NCI-H446 treated with DMSO at 0.1 percent for 48 hours (cell line): Measurements from ENCODE around the gene RMI2.
"Not testable (repeated sequence)": the region's sequence is repeated elsewhere in the genome, so short reads cannot be mapped to it uniquely, and the experiment has no call there.

Experiments used
- DNase-seq: peaks from one replicate; lab custom pipeline; 2025; lab: John Stamatoyannopoulos, UW

The RMI2 gene

GRCh38 chr16:11354733-11355574, 9.7 kb downstream of the RMI2 start:
- no peak for DNase-seq

GRCh38 chr16:11355862-11356261, 10.6 kb downstream of the RMI2 start:
- DNase-seq: no peak

GRCh38 chr16:11356573-11357331, 11.5 kb downstream of the RMI2 start:
- DNase-seq: no peak

- DNase-seq: no peak
Observed at GRCh38 chr16:11358531-11358930, 13.3 kb downstream of the RMI2 start.

- DNase-seq: no peak
Observed at GRCh38 chr16:11359370-11359769, 14.1 kb downstream of the RMI2 start.

GRCh38 chr16:11360641-11361373, 15.5 kb downstream of the RMI2 start:
- DNase-seq: no peak

- DNase-seq: no peak
Observed at GRCh38 chr16:11361701-11362451, 16.6 kb downstream of the RMI2 start.

- no peak for DNase-seq
Observed at GRCh38 chr16:11363927-11364258, 18.6 kb downstream of the RMI2 start.

GRCh38 chr16:11367483-11367906, 22.2 kb downstream of the RMI2 start:
- no peak for DNase-seq

- no peak for DNase-seq
Observed at GRCh38 chr16:11370084-11370931, 25.0 kb downstream of the RMI2 start.

GRCh38 chr16:11370932-11371279, 25.6 kb downstream of the RMI2 start:
- DNase-seq: not testable (repeated sequence)

GRCh38 chr16:11372073-11372828, 27.0 kb downstream of the RMI2 start:
- DNase-seq: no peak

GRCh38 chr16:11372829-11373306, 27.6 kb downstream of the RMI2 start:
- DNase-seq: no peak

GRCh38 chr16:11374255-11374654, 29.0 kb downstream of the RMI2 start:
- no peak for DNase-seq

- DNase-seq: no peak
Observed at GRCh38 chr16:11377154-11377553, 31.9 kb downstream of the RMI2 start.

- DNase-seq: not testable (repeated sequence)
Observed at GRCh38 chr16:11378951-11379350, 33.7 kb downstream of the RMI2 start.

GRCh38 chr16:11379420-11379819, 34.2 kb downstream of the RMI2 start:
- DNase-seq: no peak

GRCh38 chr16:11380836-11381235, 35.6 kb downstream of the RMI2 start:
- DNase-seq: no peak

GRCh38 chr16:11383481-11384183, 38.4 kb downstream of the RMI2 start:
- DNase-seq: no peak
